Measurements from ENCODE around the gene TCP1. TPM values are rescaled to one million over a fixed set of nuclear protein-coding genes. Genes with fewer than 3 reads are reported as not detected.

TCP1 gene
- total and polyA plus RNA-seq, 2 of the 13 experiments (the other 11 are each of a cell fraction or from before 2014, with no cell fraction given) = 116 to 553 TPM

DNA sequence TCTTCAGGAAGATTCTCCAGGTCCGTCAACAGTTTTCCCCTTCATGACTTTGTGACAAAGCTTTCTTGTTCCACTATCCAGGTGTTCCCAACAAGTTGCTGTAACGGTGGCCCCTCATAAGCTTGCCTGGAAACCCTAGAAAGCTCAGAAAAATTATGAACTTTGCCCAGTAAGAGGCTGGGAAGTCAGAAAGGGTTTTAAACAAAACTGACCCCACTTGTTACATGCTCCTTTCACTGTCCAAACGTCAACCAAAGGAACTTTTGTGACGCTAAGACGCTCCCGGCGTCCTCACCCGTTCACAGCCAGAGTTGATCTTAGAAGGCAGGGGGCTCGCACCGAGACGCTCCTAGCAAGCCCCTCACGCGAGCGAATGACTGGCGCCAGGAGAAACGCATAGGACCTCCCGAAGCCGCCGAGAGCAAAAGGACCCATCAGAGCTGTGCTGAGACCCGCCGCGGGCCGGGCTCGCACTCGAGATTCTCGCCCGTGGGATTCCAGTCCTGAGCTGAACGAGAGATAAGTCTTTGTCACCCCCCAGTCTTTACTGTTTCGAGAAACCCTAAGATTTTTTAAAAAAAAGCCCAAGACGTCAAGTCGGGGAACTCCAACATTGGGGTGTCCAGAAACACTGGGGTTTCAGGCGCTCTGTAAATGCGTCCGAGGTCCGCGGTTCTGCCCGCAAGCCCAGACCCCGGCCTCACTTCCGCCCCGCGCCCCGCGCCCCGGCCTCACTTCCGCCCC is 28.1 kb downstream of the TCP1 start (continued):
- TF ChIP-seq, protein P1, sequence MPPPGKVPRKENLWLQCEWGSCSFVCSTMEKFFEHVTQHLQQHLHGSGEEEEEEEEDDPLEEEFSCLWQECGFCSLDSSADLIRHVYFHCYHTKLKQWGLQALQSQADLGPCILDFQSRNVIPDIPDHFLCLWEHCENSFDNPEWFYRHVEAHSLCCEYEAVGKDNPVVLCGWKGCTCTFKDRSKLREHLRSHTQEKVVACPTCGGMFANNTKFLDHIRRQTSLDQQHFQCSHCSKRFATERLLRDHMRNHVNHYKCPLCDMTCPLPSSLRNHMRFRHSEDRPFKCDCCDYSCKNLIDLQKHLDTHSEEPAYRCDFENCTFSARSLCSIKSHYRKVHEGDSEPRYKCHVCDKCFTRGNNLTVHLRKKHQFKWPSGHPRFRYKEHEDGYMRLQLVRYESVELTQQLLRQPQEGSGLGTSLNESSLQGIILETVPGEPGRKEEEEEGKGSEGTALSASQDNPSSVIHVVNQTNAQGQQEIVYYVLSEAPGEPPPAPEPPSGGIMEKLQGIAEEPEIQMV (CRISPR knock-in tag; IDR thresholded peaks at IDR 0.05; ENCODE audit: low read depth) = peak; percentile 18; the same call in 1 of the 2 replicates
- TF ChIP-seq SAFB2 (CRISPR knock-in tag; IDR thresholded peaks at IDR 0.05; ENCODE audit: borderline replicate concordance, low read depth) (no peak), SMARCE1 (IDR thresholded peaks at IDR 0.05; ENCODE audit: borderline replicate concordance) (no peak), SNAPC2 (CRISPR knock-in tag; IDR thresholded peaks at IDR 0.05) (no peak; the same call in 1 of the 2 replicates), ZBTB1 (CRISPR knock-in tag; IDR thresholded peaks at IDR 0.05; ENCODE audit: borderline replicate concordance) (peak; percentile 91; the same call in 1 of the 2 replicates), REPIN1 (CRISPR knock-in tag; IDR thresholded peaks at IDR 0.05; ENCODE audit: borderline replicate concordance, low read depth) (peak; percentile 21), NKX3-1 (CRISPR knock-in tag; IDR thresholded peaks at IDR 0.05) (peak; percentile 19; the same call in 1 of the 2 replicates), PHF8 (CRISPR knock-in tag; IDR thresholded peaks at IDR 0.05) (0 out of 2 replicates have a peak, but pooled peaks have one; percentile 10), CREB1 (IDR thresholded peaks at IDR 0.05) (no peak), CREB1 (CRISPR knock-in tag; IDR thresholded peaks at IDR 0.05) (peak; percentile 38; the same call in 1 of the 2 replicates), ZFY (CRISPR knock-in tag; IDR thresholded peaks at IDR 0.05) (peak; percentile 77), ZSCAN9 (CRISPR knock-in tag; IDR thresholded peaks at IDR 0.05; ENCODE audit: borderline replicate concordance) (no peak), LCORL (IDR thresholded peaks at IDR 0.05) (no peak), LCORL (CRISPR knock-in tag; IDR thresholded peaks at IDR 0.05) (0 out of 2 replicates have a peak, but pooled peaks have one; percentile 55), NCOR1 (IDR thresholded peaks at IDR 0.05; ENCODE audit: borderline replicate concordance, low read length) (0 out of 2 replicates have a peak, but pooled peaks have one; percentile 18), MEIS2 (CRISPR knock-in tag; IDR thresholded peaks at IDR 0.05) (0 out of 2 replicates have a peak, but pooled peaks have one; percentile 10), SUZ12 (IDR thresholded peaks at IDR 0.05; ENCODE audit: low read depth, low read length) (no peak), NCOA2 (CRISPR knock-in tag; IDR thresholded peaks at IDR 0.05) (no peak), POLR2AphosphoS5 (IDR thresholded peaks at IDR 0.05; ENCODE audit: low read depth, low read length) (peak; percentile 48; the same call in 1 of the 2 replicates), ZBTB7B (CRISPR knock-in tag; IDR thresholded peaks at IDR 0.05) (peak; percentile 57)
- TF ChIP-seq, protein P2, sequence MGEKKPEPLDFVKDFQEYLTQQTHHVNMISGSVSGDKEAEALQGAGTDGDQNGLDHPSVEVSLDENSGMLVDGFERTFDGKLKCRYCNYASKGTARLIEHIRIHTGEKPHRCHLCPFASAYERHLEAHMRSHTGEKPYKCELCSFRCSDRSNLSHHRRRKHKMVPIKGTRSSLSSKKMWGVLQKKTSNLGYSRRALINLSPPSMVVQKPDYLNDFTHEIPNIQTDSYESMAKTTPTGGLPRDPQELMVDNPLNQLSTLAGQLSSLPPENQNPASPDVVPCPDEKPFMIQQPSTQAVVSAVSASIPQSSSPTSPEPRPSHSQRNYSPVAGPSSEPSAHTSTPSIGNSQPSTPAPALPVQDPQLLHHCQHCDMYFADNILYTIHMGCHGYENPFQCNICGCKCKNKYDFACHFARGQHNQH (CRISPR knock-in tag; IDR thresholded peaks at IDR 0.05) = peak; percentile 19; the same call in 1 of the 2 replicates
- TF ChIP-seq, protein P3, sequence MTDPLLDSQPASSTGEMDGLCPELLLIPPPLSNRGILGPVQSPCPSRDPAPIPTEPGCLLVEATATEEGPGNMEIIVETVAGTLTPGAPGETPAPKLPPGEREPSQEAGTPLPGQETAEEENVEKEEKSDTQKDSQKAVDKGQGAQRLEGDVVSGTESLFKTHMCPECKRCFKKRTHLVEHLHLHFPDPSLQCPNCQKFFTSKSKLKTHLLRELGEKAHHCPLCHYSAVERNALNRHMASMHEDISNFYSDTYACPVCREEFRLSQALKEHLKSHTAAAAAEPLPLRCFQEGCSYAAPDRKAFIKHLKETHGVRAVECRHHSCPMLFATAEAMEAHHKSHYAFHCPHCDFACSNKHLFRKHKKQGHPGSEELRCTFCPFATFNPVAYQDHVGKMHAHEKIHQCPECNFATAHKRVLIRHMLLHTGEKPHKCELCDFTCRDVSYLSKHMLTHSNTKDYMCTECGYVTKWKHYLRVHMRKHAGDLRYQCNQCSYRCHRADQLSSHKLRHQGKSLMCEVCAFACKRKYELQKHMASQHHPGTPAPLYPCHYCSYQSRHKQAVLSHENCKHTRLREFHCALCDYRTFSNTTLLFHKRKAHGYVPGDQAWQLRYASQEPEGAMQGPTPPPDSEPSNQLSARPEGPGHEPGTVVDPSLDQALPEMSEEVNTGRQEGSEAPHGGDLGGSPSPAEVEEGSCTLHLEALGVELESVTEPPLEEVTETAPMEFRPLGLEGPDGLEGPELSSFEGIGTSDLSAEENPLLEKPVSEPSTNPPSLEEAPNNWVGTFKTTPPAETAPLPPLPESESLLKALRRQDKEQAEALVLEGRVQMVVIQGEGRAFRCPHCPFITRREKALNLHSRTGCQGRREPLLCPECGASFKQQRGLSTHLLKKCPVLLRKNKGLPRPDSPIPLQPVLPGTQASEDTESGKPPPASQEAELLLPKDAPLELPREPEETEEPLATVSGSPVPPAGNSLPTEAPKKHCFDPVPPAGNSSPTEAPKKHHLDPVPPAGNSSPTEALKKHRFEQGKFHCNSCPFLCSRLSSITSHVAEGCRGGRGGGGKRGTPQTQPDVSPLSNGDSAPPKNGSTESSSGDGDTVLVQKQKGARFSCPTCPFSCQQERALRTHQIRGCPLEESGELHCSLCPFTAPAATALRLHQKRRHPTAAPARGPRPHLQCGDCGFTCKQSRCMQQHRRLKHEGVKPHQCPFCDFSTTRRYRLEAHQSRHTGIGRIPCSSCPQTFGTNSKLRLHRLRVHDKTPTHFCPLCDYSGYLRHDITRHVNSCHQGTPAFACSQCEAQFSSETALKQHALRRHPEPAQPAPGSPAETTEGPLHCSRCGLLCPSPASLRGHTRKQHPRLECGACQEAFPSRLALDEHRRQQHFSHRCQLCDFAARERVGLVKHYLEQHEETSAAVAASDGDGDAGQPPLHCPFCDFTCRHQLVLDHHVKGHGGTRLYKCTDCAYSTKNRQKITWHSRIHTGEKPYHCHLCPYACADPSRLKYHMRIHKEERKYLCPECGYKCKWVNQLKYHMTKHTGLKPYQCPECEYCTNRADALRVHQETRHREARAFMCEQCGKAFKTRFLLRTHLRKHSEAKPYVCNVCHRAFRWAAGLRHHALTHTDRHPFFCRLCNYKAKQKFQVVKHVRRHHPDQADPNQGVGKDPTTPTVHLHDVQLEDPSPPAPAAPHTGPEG (CRISPR knock-in tag; IDR thresholded peaks at IDR 0.05) = peak; percentile 76; the same call in 1 of the 2 replicates

All from HepG2 (cell line).